GM20431 (cell line): Measurements from ENCODE around the gene COL18A1.
"Not testable (repeated sequence)": the region's sequence is repeated elsewhere in the genome, so short reads cannot be mapped to it uniquely, and the experiment has no call there.

Source experiments
- in situ Hi-C: fragments of 300-500 bp; cut with MseI, MboI; formaldehyde crosslinking; loops from one replicate; pipeline ENCODE4 v1.15.0; 2020; ENCODE audit warnings: low sequenced_read_pairs; ENCODE audit not compliant: unreplicated experiment

The COL18A1 gene

DNA sequence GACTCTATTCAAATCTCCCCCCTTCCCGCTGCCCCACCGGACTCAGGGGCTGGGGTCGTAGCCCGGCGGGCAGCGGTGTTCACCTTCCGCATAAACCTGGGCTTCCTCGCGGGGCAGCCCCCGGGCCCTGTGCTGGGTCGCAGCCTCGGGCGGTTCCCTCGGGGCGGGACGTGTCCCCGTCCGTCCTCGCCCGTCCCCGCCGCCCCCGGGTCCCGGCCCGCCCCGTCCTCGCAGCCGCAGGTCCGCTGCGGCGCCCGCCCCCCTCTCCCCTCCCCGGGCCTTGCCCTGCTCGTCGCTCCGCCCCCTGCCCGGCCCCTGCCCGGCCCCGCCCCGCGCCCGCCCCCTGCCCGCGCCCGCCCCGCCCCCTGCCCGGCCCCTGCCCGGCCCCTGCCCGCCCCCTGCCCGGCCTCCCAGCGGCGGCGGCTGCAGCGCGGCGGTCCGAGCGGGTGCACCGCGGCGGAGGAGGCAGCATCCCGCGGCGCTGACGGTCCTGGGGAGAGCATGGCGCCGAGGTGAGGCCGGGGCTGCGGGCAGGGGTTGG, at the start of gene COL18A1:
COL18A1 (plus strand) TSS at position 436 of the 541 bp plus-strand sequence; CDS start at position 502, 66 bp downstream.
- in situ Hi-C loops = no loop called here

GRCh38 chr21:45355573-45355972, 49.4 kb upstream of the COL18A1 start:
- in situ Hi-C loops = no loop called here

DNA sequence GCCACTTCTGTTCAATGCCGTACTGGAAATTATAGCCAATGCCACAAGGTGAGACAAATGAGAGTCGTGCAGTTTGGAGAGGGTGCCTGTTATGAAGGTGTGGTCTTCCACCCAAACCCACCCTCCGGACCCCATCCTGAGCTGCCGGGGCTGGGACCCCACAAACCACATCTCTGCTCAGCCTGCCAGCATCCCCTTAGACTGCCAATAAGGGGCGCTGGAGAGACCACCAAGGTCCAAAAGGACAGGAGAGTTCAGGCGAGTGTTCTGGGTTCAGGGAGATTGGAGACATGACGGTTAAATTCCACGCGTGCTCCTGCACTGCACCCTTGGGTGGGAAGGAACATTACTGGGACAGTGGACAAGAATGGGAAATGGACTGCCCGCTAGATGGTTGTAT, 48.7 kb upstream of the COL18A1 start:
- in situ Hi-C loops = no loop called here

GRCh38 chr21:45356653-45357435, 48.1 kb upstream of the COL18A1 start:
- in situ Hi-C loops = no loop called here

GRCh38 chr21:45357436-45358260, 47.3 kb upstream of the COL18A1 start:
- in situ Hi-C loops = no loop called here

DNA sequence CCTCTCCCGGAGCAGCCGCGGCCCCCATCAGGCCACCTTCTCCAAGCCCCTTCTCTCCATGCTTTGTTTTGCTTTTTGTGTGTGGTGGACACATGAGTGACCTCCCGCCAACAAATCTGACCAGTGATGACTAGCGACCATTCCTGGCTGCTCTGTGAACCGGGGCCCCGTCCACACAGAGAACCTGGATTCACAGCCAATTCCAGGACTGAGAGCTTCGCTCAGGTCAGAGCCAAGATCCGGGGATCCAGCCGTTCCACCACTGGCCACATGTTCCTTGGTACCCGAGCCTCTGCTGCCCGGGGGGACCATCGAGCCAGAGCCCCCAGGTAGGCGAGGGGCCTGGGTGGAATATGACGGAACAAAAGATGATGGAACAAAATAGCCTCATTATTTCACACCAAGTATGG, 46.7 kb upstream of the COL18A1 start:
- in situ Hi-C loops = no loop called here

GRCh38 chr21:45358711-45359310, 46.2 kb upstream of the COL18A1 start:
- in situ Hi-C loops = no loop called here

DNA sequence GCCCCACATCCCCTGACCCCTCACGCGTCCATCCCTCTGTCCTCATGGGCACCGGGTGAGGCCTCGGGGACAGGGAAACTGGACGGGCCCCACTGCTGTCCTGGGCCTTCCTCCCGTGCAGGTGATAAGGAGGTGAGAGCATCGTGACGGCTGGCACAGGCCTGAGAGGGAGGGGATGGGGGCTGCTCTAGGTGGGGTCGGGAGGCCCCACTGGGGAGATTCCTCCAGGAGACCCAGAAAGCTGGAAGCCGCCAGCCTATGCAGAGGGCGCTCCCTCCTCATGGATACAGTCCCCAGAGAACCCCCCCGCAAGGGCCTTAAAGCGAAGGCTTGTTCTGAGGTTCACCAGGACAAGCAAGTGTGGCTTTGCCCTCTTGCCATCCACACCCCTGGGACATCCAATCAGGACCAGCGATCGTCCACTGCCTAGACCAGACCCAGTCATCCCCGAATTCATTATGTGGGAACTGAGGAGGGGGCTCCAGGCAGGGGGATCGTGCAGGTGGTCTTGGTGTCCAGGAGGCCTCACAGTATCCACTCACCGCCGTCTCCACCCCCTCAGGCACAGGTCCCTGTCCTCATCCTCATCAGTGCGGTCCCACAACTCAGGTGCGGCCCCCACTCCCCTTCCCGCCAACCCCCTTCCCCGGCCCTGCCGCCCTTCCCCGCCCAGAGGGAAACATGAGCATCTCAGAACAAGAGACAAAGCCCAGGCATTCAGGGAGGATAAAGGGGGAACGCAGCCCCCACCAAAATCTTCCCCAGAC, 45.3 kb upstream of the COL18A1 start:
- in situ Hi-C loops = no loop called here

DNA sequence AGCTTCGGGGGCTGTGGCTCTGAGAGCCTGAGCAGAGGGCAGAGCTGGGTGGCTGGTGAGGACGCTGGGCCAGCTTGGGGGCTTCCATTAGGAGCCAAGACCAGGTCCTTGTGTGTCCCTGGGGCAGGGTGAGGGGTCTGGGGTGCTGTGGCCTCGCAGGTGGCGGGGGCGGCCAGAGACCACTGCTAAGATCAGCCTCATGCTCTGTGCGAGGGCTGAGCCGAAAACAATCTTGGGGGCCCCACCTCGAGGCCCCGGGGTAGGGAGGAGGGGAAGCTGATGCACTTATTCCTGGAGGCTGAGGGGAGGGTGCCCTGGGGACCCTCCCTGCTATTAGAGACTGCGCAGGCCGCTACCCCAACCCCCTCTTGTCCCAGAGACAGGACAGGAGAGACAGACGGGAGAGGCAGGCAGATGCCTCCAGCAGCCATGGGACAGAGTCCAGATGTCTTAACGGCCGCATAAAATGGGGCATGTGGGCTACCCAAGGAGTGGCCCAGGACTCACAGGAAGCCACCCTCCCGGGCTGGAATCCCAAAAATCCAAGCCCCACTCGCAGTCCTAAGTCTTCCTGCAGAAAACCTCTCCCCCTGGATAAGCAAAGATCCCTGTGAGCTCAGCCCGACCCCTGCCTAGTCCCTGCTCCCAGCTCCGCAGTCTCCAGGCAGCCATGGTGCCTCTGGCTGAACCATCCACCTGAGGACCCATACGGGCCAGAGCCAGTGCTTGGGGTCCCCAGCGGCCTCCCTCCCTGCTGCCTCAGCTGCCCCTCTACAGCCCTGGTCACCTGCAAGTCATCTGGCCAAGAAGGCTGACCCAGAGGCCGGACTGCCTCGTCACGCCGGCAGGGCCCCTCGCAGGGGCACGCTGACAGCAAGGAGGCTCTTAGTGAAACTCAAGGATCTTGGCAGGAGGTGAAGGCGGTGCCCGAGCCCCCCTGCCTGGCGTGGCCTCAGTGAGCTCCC, 43.6 kb upstream of the COL18A1 start:
- in situ Hi-C loops = no loop called here

GRCh38 chr21:45362077-45362747, 42.8 kb upstream of the COL18A1 start:
- in situ Hi-C loops = no loop called here

- in situ Hi-C loops = no loop called here
These were observed 42.2 kb upstream of the COL18A1 start for GRCh38 chr21:45362748-45363145.

DNA sequence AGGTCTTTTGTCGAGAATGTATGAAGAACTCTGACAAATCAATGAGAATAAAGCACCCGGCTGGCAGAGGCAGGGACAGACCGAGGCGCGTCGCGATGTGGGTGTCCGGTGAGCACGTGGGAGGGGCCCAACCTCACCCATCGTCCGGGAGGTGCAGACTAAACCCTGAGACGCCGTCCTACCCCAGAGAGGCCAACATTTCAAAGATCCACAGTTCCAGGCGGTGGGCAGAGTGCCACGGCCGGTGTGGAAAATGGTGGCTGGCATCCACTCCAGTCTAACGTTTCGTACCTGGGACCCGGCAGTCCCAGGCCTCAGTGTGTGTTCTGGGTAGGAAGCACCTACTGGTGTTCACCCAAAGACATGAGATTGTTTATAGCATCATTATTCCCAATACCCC, 41.7 kb upstream of the COL18A1 start:
- in situ Hi-C loops = not testable (repeated sequence)

DNA sequence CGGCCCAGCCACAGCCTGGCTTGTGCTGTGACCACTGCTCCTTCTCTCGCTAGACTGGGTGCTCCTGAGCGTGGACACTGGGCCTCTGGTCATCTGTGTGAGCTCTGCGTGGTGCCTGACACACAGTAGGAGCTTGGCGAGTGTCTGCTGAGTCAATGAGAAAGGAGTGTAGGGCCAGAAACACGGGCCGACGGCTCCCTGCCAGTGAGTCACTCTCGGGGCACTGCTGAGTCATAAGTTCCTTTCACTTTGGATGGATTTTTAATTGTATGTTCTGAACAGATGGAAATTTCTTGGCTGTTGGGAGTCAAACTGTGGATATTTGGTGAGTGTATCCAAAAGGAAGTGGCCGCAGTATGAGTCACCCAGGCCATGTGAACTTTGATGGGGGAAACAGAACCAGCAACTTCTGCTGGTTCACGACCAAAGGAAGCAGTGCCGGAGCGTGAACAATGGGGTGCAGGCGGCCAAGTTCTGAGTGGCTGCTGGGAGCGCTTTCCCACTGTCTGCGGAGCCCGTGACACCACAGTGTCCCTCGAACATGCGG, 41.0 kb upstream of the COL18A1 start:
- in situ Hi-C loops = no loop called here

DNA sequence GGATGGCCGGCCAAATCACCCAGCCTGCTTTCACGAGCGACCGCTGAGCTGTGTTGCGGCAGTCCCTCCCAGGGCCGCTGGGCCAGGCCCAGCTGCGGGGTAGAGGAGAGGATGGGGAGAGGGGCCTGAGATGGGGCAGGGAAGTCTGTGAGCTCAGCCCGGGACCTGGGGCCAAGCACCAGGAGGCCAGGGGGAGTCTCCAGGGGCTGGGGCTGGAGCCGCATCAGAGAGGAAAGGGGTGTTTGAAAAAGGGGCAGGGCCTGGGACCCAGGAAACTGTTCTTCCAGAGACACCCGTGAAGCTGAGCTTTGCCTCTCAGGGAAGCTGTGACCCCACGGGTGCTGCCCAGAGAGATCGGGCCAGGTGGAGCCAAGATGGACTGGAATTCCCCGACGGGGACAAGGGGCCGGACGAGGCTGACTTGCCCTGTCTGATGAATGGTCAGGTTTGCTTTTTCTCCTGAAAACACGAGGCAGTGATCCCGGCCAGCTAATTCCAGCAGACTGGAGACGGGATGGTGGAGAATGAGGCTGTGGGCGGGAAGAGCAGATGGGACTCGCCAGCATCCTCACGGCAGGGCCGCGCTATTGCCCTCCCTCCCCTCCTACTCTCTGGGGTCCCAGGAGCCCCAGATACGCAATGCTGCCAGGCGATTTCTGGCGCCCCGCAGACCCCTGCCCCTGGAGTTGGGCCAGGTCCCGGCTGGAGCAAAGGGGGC, 40.3 kb upstream of the COL18A1 start:
- in situ Hi-C loops = no loop called here

GRCh38 chr21:45365186-45365607, 39.8 kb upstream of the COL18A1 start:
- in situ Hi-C loops = no loop called here

DNA sequence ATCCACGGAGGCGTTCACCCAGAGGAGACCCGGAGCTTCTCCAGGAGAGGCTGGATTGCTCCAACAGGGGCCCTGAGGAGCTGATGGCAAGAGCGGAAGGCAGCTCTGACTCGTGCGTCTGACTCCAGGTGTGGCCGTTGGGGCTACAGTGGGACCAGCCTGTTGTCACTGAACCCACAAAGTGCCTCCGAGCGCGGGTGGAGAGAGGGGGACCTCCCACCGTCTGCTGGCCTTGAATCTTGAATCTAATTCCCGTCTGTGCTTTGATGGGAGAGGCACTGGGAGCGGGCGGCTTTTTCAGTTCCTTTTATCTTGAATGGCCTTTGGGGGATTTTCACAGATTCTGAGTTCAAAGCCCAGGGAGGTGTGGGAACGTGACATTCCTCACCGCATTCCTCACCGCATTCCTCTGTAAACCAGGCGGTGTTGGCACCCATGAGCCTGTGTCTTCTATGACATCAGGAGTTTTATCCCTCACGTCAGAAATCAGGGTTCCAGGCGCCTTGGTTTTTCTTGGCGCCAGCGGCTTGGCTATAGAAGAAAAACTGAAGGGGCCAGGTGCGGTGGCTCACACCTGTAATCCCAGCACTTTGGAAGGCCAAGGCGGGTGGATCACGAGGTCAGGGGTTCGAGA, 39.2 kb upstream of the COL18A1 start:
- in situ Hi-C loops = no loop called here

DNA sequence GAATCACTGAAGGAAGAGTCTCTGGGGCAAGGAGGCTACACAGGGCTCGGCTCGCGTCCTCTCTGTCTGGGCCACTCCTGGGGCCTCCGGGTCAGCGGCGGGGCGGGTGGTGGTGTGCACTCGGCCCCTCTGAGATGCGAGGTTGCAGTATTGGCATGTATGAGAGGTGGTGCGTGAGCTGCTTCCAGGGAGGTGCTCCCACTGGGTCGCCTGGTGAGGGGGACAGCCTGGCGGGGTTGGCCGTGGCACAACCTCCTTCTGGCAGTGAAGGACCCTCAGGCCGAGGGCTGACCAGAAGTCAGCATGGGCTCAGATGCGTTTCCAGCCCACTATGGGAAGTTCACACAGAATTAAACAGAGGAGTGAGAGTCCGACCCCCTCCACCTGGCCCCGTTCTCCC, 38.5 kb upstream of the COL18A1 start:
- in situ Hi-C loops = no loop called here
